GM12872 (cell line): ENCODE results near the gene FRY.

Experiments
- TF ChIP-seq, protein P1 (sequence below): IDR thresholded peaks from 3 replicates; pipeline ENCODE4 v1.5.1; 2011; ENCODE audit warnings: low read depth, mild to moderate bottlenecking, low read length, moderate library complexity; ENCODE audit not compliant: insufficient read depth

Gene FRY

GRCh38 chr13:32162395-32163005 lies 130.9 kb downstream of the FRY start:
- TF ChIP-seq, protein P1, sequence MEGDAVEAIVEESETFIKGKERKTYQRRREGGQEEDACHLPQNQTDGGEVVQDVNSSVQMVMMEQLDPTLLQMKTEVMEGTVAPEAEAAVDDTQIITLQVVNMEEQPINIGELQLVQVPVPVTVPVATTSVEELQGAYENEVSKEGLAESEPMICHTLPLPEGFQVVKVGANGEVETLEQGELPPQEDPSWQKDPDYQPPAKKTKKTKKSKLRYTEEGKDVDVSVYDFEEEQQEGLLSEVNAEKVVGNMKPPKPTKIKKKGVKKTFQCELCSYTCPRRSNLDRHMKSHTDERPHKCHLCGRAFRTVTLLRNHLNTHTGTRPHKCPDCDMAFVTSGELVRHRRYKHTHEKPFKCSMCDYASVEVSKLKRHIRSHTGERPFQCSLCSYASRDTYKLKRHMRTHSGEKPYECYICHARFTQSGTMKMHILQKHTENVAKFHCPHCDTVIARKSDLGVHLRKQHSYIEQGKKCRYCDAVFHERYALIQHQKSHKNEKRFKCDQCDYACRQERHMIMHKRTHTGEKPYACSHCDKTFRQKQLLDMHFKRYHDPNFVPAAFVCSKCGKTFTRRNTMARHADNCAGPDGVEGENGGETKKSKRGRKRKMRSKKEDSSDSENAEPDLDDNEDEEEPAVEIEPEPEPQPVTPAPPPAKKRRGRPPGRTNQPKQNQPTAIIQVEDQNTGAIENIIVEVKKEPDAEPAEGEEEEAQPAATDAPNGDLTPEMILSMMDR: no peak

DNA sequence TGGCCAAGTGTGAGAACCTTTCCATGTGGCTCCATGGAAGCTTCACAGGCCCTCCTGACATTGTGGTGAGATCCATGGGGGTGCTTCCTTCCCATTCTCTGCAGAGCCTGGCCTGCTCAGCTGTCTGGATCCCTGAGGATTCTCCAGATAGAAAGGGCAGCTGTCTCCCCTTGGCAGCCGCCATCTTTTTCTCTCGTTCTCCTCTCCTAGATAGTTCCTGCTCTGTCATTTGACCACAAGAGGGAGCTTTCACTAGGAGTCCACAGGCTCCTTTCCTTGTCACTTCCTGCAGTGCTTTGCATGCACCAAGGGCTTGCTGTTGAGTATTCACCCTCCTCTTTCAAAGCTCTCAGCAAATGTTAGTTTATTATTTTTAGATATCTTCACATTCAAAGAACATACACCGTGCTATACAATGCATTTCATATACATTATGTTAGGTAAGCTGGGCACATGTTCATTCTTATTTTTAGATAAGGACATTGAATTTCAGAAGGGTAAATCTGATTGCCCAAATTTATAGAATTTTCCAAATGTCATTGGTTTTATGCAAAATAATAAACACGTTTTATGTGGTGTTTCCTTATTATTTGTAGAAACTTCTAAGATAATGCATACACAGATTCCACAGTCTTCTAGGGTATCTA lies 133.2 kb downstream of the FRY start:
- TF ChIP-seq, protein P1: peak; percentile 67

DNA sequence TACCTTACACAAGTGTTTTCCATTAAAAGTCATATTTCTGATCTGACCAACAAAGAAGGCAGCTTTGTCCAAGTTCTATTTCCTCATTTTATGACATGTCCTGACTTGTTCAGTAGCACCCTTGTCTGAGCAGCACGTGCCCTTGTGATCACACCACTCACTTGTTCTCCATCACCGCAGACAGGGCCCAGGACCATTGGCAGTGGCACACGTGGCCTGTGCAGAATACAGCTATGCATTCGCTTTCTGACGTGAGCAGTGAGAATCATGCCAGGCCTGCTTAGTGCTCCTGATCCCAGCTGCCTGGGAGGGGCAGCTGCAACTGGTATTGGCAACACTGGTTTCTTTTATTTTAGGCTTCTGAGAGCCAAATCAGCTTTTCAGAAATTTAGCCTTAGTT lies 134.2 kb downstream of the FRY start:
- TF ChIP-seq, protein P1: no peak

DNA sequence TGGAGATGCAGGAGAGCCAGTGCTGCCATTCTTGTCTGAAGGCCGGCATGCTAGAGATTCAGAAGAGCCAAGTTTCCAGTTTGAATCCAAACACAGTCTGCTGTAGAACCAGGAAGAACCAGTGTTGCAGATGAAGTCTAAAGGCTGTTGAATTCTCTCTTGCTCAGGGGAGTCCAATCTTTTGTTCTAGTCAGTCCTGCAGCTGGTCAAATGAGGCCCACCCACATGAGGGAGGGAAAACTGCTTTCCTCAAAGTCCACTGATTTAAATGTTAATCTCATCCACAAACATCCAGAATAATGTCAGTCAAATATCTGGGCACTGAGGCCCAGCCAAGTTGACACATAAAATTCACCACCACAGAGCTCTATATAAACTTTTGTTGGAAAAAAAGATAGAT lies 136.6 kb downstream of the FRY start:
- TF ChIP-seq, protein P1: no peak

GRCh38 chr13:32170841-32171240 lies 139.3 kb downstream of the FRY start:
- TF ChIP-seq, protein P1: no peak

- TF ChIP-seq, protein P1: no peak
Observed at GRCh38 chr13:32173881-32174280, 142.3 kb downstream of the FRY start.

DNA sequence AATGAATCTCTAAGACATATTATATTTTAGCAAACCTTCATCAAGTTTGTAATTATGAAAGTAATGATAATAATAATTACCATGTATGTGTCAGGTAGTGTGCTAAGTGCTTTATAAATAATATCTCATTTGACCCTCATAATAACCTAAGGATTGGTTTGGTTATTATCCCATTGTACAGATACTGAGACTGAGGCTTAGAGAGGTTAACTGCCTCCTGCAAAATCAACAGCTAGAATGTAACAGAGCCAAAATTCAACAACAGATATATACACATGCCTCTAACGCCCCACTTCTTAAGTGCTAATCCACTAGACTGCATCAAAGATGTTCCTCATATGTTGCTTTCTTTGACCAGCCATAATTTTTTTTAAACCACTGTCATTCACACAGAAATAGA lies 142.8 kb downstream of the FRY start:
- TF ChIP-seq, protein P1: no peak
